ENCODE results near the gene UBE4B. TPM values are rescaled to one million over a fixed set of nuclear protein-coding genes. Genes with fewer than 3 reads are reported as not detected.
A peak's percentile ranks its signal among the peaks of the same experiment; 100 is the strongest.

Gene UBE4B
- total RNA-seq, 1 experiment from 2014 or later = 80.8 TPM

DNA sequence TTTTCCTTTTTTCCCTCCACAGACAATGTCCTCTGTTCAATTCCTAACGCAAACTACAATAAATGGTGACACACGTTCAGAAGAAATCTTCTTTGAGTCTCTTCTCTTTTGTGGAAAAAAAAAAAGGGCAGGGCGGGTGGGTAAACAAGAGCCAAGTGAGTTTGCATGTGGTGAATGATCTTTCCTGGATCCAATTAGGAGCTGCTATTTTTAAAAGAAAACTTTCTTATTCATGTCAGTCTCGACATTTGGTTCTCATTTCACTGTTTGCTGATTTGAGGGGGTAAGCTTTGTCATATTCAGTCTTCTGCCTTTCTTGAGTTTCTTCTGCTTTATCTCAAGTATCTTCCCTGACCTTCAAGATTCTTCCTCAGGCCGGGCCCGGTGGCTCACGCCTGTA lies 148.4 kb downstream of the UBE4B start (continued):
- TF ChIP-seq, protein P1, sequence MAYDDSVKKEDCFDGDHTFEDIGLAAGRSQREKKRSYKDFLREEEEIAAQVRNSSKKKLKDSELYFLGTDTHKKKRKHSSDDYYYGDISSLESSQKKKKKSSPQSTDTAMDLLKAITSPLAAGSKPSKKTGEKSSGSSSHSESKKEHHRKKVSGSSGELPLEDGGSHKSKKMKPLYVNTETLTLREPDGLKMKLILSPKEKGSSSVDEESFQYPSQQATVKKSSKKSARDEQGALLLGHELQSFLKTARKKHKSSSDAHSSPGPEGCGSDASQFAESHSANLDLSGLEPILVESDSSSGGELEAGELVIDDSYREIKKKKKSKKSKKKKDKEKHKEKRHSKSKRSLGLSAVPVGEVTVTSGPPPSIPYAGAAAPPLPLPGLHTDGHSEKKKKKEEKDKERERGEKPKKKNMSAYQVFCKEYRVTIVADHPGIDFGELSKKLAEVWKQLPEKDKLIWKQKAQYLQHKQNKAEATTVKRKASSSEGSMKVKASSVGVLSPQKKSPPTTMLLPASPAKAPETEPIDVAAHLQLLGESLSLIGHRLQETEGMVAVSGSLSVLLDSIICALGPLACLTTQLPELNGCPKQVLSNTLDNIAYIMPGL (CRISPR knock-in tag; IDR thresholded peaks at IDR 0.05) = no peak
- TF ChIP-seq, protein P2, sequence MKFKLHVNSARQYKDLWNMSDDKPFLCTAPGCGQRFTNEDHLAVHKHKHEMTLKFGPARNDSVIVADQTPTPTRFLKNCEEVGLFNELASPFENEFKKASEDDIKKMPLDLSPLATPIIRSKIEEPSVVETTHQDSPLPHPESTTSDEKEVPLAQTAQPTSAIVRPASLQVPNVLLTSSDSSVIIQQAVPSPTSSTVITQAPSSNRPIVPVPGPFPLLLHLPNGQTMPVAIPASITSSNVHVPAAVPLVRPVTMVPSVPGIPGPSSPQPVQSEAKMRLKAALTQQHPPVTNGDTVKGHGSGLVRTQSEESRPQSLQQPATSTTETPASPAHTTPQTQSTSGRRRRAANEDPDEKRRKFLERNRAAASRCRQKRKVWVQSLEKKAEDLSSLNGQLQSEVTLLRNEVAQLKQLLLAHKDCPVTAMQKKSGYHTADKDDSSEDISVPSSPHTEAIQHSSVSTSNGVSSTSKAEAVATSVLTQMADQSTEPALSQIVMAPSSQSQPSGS (CRISPR knock-in tag; IDR thresholded peaks at IDR 0.05; ENCODE audit: borderline replicate concordance, low read depth) = no peak
- no peak for TF ChIP-seq TCF7 (CRISPR knock-in tag; IDR thresholded peaks at IDR 0.05; ENCODE audit: low read depth)
- TF ChIP-seq ZNF138 (CRISPR knock-in tag; conservative IDR thresholded peaks at IDR 0.05) = no peak
- TF ChIP-seq, protein P3, sequence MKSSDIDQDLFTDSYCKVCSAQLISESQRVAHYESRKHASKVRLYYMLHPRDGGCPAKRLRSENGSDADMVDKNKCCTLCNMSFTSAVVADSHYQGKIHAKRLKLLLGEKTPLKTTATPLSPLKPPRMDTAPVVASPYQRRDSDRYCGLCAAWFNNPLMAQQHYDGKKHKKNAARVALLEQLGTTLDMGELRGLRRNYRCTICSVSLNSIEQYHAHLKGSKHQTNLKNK (CRISPR knock-in tag; IDR thresholded peaks at IDR 0.05) = no peak
- TF ChIP-seq, protein P4, sequence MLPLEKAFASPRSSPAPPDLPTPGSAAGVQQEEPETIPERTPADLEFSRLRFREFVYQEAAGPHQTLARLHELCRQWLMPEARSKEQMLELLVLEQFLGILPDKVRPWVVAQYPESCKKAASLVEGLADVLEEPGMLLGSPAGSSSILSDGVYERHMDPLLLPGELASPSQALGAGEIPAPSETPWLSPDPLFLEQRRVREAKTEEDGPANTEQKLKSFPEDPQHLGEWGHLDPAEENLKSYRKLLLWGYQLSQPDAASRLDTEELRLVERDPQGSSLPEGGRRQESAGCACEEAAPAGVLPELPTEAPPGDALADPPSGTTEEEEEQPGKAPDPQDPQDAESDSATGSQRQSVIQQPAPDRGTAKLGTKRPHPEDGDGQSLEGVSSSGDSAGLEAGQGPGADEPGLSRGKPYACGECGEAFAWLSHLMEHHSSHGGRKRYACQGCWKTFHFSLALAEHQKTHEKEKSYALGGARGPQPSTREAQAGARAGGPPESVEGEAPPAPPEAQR (CRISPR knock-in tag; IDR thresholded peaks at IDR 0.05) = no peak

DNA sequence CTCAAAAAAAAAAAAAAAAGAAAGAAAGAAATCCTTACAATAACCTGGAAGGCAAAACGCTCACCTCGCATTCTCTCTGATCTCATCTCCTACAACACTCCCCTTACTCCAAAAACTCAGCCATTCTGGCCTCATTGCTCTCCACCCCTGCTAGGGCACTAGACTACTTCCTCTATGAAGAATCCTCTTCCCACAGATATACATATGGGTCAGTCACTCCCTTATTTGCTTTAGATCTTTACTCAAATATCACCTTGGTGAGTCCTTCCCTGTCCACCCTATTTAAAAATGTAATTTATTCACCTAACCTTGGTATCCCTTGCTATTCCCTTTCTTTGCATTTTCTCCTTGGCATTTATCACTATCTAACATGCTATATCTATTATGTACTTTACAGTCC lies 153.0 kb downstream of the UBE4B start:
- H3K27me3 Mint-ChIP-seq (ENCODE audit: low read depth) = no peaks in the 10 kb centered on the region
- DNase-seq (ENCODE audit: low spot score) (no peak), ATAC-seq (no peak)
- H3K9me3 Mint-ChIP-seq = peaks cover 8% of the 10 kb centered on the region
- H3K4me1 Mint-ChIP-seq = no peaks in the 10 kb centered on the region
- H3K27ac Mint-ChIP-seq = peak overlapping the region; percentile 83; the same call in 1 of the 2 replicates
- POLR2A ChIA-PET = no interaction called here
- peaks cover 9% of the 10 kb centered on the region for H3K36me3 Mint-ChIP-seq
- CTCF ChIA-PET = no interaction called here
- H3K4me3 Mint-ChIP-seq = no peak overlapping the region
- TF ChIP-seq, protein P5, sequence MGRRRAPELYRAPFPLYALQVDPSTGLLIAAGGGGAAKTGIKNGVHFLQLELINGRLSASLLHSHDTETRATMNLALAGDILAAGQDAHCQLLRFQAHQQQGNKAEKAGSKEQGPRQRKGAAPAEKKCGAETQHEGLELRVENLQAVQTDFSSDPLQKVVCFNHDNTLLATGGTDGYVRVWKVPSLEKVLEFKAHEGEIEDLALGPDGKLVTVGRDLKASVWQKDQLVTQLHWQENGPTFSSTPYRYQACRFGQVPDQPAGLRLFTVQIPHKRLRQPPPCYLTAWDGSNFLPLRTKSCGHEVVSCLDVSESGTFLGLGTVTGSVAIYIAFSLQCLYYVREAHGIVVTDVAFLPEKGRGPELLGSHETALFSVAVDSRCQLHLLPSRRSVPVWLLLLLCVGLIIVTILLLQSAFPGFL (CRISPR knock-in tag; IDR thresholded peaks at IDR 0.05; ENCODE audit: borderline replicate concordance) = no peak
- TF ChIP-seq, protein P6, sequence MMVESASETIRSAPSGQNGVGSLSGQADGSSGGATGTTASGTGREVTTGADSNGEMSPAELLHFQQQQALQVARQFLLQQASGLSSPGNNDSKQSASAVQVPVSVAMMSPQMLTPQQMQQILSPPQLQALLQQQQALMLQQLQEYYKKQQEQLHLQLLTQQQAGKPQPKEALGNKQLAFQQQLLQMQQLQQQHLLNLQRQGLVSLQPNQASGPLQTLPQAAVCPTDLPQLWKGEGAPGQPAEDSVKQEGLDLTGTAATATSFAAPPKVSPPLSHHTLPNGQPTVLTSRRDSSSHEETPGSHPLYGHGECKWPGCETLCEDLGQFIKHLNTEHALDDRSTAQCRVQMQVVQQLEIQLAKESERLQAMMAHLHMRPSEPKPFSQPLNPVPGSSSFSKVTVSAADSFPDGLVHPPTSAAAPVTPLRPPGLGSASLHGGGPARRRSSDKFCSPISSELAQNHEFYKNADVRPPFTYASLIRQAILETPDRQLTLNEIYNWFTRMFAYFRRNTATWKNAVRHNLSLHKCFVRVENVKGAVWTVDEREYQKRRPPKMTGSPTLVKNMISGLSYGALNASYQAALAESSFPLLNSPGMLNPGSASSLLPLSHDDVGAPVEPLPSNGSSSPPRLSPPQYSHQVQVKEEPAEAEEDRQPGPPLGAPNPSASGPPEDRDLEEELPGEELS (CRISPR knock-in tag; IDR thresholded peaks at IDR 0.05) = no peak
- no peak for TF ChIP-seq TEAD4 (CRISPR knock-in tag; IDR thresholded peaks at IDR 0.05)
- no peak for TF ChIP-seq CREM (CRISPR knock-in tag; IDR thresholded peaks at IDR 0.05)
- TF ChIP-seq ZNF317 (CRISPR knock-in tag; IDR thresholded peaks at IDR 0.05; ENCODE audit: borderline replicate concordance, low read depth) = no peak
- TF ChIP-seq, protein P7, sequence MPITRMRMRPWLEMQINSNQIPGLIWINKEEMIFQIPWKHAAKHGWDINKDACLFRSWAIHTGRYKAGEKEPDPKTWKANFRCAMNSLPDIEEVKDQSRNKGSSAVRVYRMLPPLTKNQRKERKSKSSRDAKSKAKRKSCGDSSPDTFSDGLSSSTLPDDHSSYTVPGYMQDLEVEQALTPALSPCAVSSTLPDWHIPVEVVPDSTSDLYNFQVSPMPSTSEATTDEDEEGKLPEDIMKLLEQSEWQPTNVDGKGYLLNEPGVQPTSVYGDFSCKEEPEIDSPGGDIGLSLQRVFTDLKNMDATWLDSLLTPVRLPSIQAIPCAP (CRISPR knock-in tag; IDR thresholded peaks at IDR 0.05) = no peak
- TF ChIP-seq, protein P4 (CRISPR knock-in tag; IDR thresholded peaks at IDR 0.05) = no peak
- TF ChIP-seq, protein P8, sequence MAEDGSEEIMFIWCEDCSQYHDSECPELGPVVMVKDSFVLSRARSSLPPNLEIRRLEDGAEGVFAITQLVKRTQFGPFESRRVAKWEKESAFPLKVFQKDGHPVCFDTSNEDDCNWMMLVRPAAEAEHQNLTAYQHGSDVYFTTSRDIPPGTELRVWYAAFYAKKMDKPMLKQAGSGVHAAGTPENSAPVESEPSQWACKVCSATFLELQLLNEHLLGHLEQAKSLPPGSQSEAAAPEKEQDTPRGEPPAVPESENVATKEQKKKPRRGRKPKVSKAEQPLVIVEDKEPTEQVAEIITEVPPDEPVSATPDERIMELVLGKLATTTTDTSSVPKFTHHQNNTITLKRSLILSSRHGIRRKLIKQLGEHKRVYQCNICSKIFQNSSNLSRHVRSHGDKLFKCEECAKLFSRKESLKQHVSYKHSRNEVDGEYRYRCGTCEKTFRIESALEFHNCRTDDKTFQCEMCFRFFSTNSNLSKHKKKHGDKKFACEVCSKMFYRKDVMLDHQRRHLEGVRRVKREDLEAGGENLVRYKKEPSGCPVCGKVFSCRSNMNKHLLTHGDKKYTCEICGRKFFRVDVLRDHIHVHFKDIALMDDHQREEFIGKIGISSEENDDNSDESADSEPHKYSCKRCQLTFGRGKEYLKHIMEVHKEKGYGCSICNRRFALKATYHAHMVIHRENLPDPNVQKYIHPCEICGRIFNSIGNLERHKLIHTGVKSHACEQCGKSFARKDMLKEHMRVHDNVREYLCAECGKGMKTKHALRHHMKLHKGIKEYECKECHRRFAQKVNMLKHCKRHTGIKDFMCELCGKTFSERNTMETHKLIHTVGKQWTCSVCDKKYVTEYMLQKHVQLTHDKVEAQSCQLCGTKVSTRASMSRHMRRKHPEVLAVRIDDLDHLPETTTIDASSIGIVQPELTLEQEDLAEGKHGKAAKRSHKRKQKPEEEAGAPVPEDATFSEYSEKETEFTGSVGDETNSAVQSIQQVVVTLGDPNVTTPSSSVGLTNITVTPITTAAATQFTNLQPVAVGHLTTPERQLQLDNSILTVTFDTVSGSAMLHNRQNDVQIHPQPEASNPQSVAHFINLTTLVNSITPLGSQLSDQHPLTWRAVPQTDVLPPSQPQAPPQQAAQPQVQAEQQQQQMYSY (CRISPR knock-in tag; IDR thresholded peaks at IDR 0.05) = no peak
- no peak for TF ChIP-seq NR1H2 (CRISPR knock-in tag; IDR thresholded peaks at IDR 0.05)
- TF ChIP-seq, protein P9, sequence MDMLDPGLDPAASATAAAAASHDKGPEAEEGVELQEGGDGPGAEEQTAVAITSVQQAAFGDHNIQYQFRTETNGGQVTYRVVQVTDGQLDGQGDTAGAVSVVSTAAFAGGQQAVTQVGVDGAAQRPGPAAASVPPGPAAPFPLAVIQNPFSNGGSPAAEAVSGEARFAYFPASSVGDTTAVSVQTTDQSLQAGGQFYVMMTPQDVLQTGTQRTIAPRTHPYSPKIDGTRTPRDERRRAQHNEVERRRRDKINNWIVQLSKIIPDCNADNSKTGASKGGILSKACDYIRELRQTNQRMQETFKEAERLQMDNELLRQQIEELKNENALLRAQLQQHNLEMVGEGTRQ (CRISPR knock-in tag; IDR thresholded peaks at IDR 0.05) = no peak
- TF ChIP-seq ZNF219 (CRISPR knock-in tag; IDR thresholded peaks at IDR 0.05; ENCODE audit: borderline replicate concordance) = no peak
- no peak for TF ChIP-seq SOX15 (CRISPR knock-in tag; IDR thresholded peaks at IDR 0.05)
- TF ChIP-seq FOXP1 (CRISPR knock-in tag; IDR thresholded peaks at IDR 0.05; ENCODE audit: borderline replicate concordance) = no peak
- TF ChIP-seq RELA (CRISPR knock-in tag; IDR thresholded peaks at IDR 0.05; ENCODE audit: borderline replicate concordance) = no peak
- no peak for TF ChIP-seq ETV6 (CRISPR knock-in tag; IDR thresholded peaks at IDR 0.05)
- no peak for TF ChIP-seq ELF4 (CRISPR knock-in tag; IDR thresholded peaks at IDR 0.05; ENCODE audit: low read depth)

Measured in WTC11 (cell line).